Measurements from ENCODE around the gene FDPS. TPM values are rescaled to one million over a fixed set of nuclear protein-coding genes. Genes with fewer than 3 reads are reported as not detected.

The FDPS gene
- total and polyA plus RNA-seq, 9 donors, result 50.7 to 423 (median 80.8) TPM

DNA sequence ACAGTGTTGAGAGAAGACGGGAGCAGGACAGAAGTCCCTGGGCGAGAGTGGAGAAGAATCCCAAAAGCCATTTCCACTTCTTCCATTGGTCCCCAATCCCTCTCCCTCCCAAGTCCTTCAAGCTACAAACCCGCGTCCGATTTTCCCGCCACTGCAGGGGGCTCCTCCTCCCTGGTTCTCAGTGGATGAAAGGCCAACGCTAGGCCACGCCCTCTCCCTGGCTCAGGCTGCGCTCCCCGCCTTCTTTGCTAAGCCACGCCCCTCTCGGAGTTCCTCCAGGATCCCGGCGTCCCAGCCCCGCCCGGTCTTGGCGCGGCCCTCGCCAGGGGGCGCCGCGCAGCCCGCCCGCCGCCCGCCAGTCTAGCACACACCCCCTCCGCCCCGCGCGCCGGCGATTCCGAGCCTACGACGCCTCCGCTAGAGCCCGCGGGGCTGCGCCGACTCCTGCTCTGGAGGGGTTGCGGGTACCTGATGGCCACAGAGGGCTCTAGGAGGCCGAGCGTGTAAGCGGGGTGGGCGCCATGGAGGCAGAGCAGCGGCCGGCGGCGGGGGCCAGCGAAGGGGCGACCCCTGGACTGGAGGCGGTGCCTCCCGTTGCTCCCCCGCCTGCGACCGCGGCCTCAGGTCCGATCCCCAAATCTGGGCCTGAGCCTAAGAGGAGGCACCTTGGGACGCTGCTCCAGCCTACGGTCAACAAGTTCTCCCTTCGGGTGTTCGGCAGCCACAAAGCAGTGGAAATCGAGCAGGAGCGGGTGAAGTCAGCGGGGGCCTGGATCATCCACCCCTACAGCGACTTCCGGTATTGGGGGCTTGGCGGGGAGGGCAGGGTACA lies 31.4 kb upstream of the FDPS start, which contains the start of gene HCN3:
Gene HCN3, plus strand, starts transcription at position 394 of the 832 bp plus-strand sequence. Its CDS starts 128 bp downstream, at position 522.
- Histone ChIP-seq H3K9me3 (no peaks in the 10 kb centered on the region), H3K27me3 (no peaks in the 10 kb centered on the region), H3K4me1 (ENCODE audit: insufficient read depth) (peaks cover 5% of the 10 kb centered on the region), H3K27ac (peak within 1 kb of the TSS in 1 of 2 donors; percentile 56), H3K36me3 (no peaks in the 10 kb centered on the region), H3K4me3 (peak within 1 kb of the TSS; percentile 71)
- 0 to 1% (median 1%) methylated on average over 18 to 68 of the region's 68 CpGs for WGBS, 3 donors
- TF ChIP-seq POLR2A (IDR thresholded peaks at IDR 0.05), result no peak
- TF ChIP-seq, protein P1, sequence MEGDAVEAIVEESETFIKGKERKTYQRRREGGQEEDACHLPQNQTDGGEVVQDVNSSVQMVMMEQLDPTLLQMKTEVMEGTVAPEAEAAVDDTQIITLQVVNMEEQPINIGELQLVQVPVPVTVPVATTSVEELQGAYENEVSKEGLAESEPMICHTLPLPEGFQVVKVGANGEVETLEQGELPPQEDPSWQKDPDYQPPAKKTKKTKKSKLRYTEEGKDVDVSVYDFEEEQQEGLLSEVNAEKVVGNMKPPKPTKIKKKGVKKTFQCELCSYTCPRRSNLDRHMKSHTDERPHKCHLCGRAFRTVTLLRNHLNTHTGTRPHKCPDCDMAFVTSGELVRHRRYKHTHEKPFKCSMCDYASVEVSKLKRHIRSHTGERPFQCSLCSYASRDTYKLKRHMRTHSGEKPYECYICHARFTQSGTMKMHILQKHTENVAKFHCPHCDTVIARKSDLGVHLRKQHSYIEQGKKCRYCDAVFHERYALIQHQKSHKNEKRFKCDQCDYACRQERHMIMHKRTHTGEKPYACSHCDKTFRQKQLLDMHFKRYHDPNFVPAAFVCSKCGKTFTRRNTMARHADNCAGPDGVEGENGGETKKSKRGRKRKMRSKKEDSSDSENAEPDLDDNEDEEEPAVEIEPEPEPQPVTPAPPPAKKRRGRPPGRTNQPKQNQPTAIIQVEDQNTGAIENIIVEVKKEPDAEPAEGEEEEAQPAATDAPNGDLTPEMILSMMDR (IDR thresholded peaks at IDR 0.05), result peak; percentile 66 to 86 (median 67)
- intact Hi-C loops (cut with DNase I), result loop anchor here in 3 of 4 donors (5.0 kb wide), 1 partner anchor 45 kb away; the partner anchor contains the start of gene RUSC1 (in 3 of the 3)
- DNase-seq, result peak; percentile 99 to 100 (median 99)

DNA sequence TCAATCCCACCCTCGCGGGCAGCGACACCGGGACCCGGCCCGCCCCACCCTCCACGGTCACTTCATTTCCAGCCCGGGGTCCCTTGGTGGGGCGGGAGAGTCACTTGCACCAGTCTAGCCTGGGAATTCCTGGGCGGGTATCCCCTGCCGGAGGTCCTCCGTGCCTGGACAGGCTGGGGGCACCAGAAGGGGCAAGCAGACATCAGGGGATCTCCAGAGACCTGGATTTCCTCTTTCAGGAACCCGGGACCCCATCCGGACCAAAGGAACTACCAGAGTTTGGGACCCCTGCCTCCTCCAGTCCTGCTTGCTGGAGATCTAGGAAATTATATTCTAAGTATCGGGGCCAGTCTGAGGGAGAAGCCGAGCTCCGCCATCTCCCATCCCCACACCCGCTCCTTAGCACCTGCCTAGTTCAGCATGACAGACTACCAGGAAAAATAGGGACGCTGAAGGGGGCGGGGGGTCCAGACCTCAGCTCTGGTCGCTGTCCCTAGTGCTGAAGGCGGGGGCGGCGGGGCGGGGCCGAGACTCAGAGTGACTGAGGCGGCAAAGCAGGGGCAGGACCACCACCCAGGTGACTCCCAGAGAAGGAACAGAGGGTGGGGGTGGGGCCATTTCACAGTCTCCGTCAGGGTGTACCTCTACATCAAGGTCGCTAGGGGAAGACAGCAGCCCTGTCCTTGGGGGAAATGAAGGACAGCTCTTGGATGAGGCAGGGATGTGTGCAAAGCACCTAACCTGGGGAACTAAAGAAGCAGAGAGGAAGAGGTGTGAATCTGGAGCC lies 30.6 kb upstream of the FDPS start:
- H3K27me3 ChIP-seq, result no peaks in the 10 kb centered on the region
- H3K36me3 ChIP-seq, result no peaks in the 10 kb centered on the region
- no peak for TF ChIP-seq EP300 (IDR thresholded peaks at IDR 0.05)
- TF ChIP-seq POLR2A (IDR thresholded peaks at IDR 0.05), result no peak
- TF ChIP-seq, protein P1 (IDR thresholded peaks at IDR 0.05), result no peak
- WGBS, 3 donors, result 1 to 2% (median 1%) methylated on average over 21 to 29 of the region's 29 CpGs
- DNase-seq, result peak; percentile 54 to 77 (median 71)
- peak overlapping the region in 1 of 2 donors; percentile 56 for H3K27ac ChIP-seq
- peaks cover 5% of the 10 kb centered on the region for H3K4me1 ChIP-seq (ENCODE audit: insufficient read depth)
- H3K9me3 ChIP-seq, result no peaks in the 10 kb centered on the region
- intact Hi-C loops (cut with DNase I), result loop anchor here in 3 of 4 donors (5.0 kb wide), 1 partner anchor 44 kb away; the partner anchor contains the start of gene RUSC1 (in 3 of the 3)
- peak overlapping the region; percentile 71 for H3K4me3 ChIP-seq

GRCh38 chr1:155278689-155279160 lies 29.9 kb upstream of the FDPS start:
- TF ChIP-seq POLR2A (IDR thresholded peaks at IDR 0.05), result no peak
- TF ChIP-seq EP300 (IDR thresholded peaks at IDR 0.05), result no peak
- TF ChIP-seq, protein P1 (IDR thresholded peaks at IDR 0.05), result no peak
- 43 to 55% (median 53%) methylated on average over 10 of the region's 10 CpGs for WGBS, 3 donors
- Histone ChIP-seq H3K36me3 (no peaks in the 10 kb centered on the region), H3K27ac (no peak overlapping the region), H3K27me3 (no peaks in the 10 kb centered on the region), H3K9me3 (no peaks in the 10 kb centered on the region), H3K4me3 (no peak overlapping the region), H3K4me1 (ENCODE audit: insufficient read depth) (peaks cover 5% of the 10 kb centered on the region)
- intact Hi-C loops (cut with DNase I), result loop anchor here in 3 of 4 donors (5.0 kb wide), 1 partner anchor 44 kb away; the partner anchor contains the start of gene RUSC1 (in 3 of the 3)
- DNase-seq, result no peak

DNA sequence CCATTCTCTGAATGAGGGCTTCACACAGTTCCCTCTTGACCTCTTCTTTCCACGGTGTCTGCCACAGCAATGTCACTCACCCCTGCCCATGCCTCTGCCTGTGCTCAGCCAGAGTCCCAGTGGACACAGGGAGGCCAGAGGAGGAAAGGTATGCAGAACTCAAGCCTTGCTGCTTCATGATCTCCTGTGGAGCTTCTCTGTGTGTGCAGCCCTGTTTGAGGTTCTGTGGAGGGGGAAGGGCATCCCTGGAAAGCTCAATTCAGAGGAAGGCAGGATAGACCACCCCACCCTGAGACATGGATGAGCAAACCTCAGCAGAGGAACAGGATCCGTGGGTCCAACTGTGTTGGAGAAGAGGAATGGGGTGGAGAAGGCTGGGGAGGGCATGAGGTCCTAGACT lies 29.4 kb upstream of the FDPS start:
- no peak for DNase-seq
- H3K27ac ChIP-seq, result no peak overlapping the region
- TF ChIP-seq, protein P1 (IDR thresholded peaks at IDR 0.05), result no peak
- no peak for TF ChIP-seq POLR2A (IDR thresholded peaks at IDR 0.05)
- no peak for TF ChIP-seq EP300 (IDR thresholded peaks at IDR 0.05)
- H3K36me3 ChIP-seq, result no peaks in the 10 kb centered on the region
- peaks cover 5% of the 10 kb centered on the region for H3K4me1 ChIP-seq (ENCODE audit: insufficient read depth)
- H3K27me3 ChIP-seq, result no peaks in the 10 kb centered on the region
- H3K9me3 ChIP-seq, result no peaks in the 10 kb centered on the region
- WGBS, 3 donors, result 66 to 82% (median 78%) methylated on average over 2 of the region's 2 CpGs
- intact Hi-C loops (cut with DNase I), result loop anchor here in 3 of 4 donors (5.0 kb wide), 1 partner anchor 43 kb away; the partner anchor contains the start of gene RUSC1 (in 3 of the 3)
- H3K4me3 ChIP-seq, result no peak overlapping the region
